ENCODE data around the gene NBEAL2. TPM values are rescaled to one million over a fixed set of nuclear protein-coding genes. Genes with fewer than 3 reads are reported as not detected.

NBEAL2 gene
- total and polyA plus RNA-seq, 7 donors, result 5.4 to 13.0 (median 7.4) TPM

DNA sequence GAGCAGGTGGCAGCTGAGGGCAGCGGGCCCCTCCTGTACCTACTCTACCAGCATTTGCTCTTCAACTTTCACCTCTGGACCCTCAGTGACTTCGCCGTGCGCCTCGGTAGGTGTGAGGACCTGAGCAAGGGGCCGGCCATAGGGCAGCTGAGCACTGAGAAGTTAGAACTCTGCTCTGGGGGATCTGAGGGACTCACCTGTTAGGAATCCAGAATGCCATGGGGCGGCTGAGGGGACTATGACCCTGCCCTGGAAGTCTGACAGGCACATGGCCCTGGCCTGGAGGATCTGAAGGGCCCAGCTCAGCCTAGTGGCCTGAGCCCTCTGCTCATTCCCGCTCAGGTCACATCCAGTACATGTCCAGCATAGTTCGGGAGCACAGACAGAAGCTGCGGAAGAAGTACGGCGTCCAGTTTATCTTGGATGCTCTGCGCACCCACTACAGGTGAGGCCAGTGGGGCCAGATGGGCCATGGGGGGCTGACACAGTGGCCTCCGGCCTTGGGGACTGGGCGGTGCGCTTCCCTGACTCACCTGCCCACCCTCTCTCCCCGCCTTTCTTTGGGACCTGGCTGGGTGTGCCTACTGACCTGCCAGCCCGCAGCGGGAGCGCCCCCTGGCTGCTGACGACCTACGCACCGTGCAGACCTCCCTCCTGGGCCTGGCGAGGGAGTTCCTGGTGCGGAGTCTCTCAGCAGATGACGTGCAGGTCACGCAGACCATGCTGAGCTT, 18.8 kb downstream of the NBEAL2 start:
- intact Hi-C loops (cut with DNase I), result loop anchor here (2.0 to 10.0 kb wide), 4 partner anchors 73 to 293 kb away; partner anchors contain the start of gene TMIE (in 1 of the 2)
- H3K36me3 ChIP-seq (ENCODE audit: insufficient read depth in 1 of 2, low read depth in 1 of 2), result peaks cover 0 to 41% of the 10 kb centered on the region in 2 donors
- no peaks in the 10 kb centered on the region for H3K9me3 ChIP-seq
- TF ChIP-seq, protein P1, sequence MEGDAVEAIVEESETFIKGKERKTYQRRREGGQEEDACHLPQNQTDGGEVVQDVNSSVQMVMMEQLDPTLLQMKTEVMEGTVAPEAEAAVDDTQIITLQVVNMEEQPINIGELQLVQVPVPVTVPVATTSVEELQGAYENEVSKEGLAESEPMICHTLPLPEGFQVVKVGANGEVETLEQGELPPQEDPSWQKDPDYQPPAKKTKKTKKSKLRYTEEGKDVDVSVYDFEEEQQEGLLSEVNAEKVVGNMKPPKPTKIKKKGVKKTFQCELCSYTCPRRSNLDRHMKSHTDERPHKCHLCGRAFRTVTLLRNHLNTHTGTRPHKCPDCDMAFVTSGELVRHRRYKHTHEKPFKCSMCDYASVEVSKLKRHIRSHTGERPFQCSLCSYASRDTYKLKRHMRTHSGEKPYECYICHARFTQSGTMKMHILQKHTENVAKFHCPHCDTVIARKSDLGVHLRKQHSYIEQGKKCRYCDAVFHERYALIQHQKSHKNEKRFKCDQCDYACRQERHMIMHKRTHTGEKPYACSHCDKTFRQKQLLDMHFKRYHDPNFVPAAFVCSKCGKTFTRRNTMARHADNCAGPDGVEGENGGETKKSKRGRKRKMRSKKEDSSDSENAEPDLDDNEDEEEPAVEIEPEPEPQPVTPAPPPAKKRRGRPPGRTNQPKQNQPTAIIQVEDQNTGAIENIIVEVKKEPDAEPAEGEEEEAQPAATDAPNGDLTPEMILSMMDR (IDR thresholded peaks at IDR 0.05), result peak; percentile 78
- DNase-seq (peak; percentile 77 to 90), ATAC-seq (peak; percentile 83 to 95 (median 85))
- H3K27ac ChIP-seq, result no peak overlapping the region
- H3K4me3 ChIP-seq, result no peak overlapping the region
- no peaks in the 10 kb centered on the region for H3K4me1 ChIP-seq
- WGBS, 3 donors, result 63 to 75% (median 67%) methylated on average over 26 to 27 of the region's 27 CpGs
- no peaks in the 10 kb centered on the region for H3K27me3 ChIP-seq (ENCODE audit: insufficient read depth in 3 of 3, low read length in 2 of 3)

DNA sequence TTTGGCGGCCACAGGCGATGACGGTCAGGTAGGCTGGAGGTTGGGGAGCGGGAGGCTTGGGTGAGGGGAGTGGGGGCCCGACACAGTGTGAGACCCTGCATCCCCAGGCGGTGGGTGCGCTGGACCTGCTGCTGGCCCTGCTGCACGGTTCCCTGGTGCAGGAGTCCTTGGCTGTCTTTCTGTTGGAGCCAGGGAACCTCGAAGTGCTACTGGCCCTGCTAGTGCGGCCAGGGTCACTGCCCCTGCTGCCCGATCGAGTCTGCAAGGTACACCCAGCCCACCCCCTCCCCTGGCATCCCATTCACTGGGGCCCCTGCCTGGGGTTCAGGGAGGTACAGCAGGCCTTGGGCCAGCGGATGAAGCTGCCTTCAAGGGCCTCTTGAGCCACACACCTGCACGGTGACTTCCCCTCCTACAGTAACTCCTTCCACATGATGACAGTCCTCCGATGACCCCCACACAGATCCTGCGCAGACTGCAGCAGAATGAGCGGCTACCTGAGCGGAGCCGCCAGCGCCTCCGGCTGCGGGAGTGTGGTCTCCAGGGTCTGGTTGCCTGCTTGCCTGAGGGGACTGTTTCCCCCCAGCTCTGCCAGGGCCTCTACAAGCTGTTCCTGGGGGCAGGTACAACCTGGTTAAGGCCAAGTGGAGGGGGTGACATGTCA, 19.5 kb downstream of the NBEAL2 start:
- peak in 1 of 4 donors; percentile 10 for ATAC-seq
- H3K36me3 ChIP-seq (ENCODE audit: insufficient read depth in 1 of 2, low read depth in 1 of 2), result peaks cover 0 to 46% of the 10 kb centered on the region in 2 donors
- H3K27ac ChIP-seq, result no peak overlapping the region
- intact Hi-C loops (cut with DNase I), result loop anchor here (2.0 to 10.0 kb wide), 4 partner anchors 74 to 294 kb away; partner anchors contain the start of gene TMIE (in 1 of the 2)
- TF ChIP-seq, protein P1 (IDR thresholded peaks at IDR 0.05), result no peak
- H3K27me3 ChIP-seq (ENCODE audit: insufficient read depth in 3 of 3, low read length in 2 of 3), result no peaks in the 10 kb centered on the region
- H3K9me3 ChIP-seq, result no peaks in the 10 kb centered on the region
- H3K4me1 ChIP-seq, result no peaks in the 10 kb centered on the region
- no peak overlapping the region for H3K4me3 ChIP-seq
- peak; percentile 9 to 45 for DNase-seq
- 88 to 90% (median 88%) methylated on average over 18 to 22 of the region's 22 CpGs for WGBS, 3 donors

DNA sequence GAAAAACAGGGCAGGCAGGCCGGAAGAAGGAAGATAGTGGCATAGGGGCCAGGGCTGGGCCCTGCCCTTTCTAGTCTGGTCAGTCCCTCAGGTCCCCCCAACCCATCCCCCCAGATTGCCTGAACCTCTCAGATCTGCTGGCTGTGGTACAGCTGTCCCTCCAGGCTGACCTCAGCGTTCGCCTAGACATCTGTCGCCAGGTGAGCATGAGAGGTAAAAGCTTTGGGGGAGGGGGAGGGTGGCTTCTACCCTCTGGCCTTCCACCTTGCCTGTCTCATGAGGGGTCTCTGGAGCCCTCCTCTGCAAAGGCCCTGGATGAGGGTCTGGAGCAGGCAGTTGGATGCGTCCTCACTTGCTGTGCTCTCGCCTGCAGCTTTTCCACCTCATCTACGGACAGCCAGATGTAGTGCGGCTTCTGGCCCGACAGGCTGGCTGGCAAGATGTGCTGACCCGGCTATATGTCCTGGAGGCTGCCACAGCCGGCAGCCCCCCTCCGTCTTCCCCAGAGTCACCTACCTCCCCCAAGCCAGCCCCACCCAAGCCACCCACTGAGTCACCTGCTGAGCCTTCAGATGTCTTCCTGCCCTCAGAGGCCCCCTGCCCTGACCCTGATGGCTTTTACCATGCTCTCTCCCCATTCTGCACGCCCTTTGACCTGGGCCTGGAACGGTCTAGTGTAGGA, 20.2 kb downstream of the NBEAL2 start:
- TF ChIP-seq, protein P1 (IDR thresholded peaks at IDR 0.05), result no peak
- Histone ChIP-seq H3K36me3 (ENCODE audit: insufficient read depth in 1 of 2, low read depth in 1 of 2) (peaks cover 0 to 51% of the 10 kb centered on the region in 2 donors), H3K27ac (no peak overlapping the region), H3K27me3 (ENCODE audit: insufficient read depth in 3 of 3, low read length in 2 of 3) (no peaks in the 10 kb centered on the region), H3K9me3 (no peaks in the 10 kb centered on the region), H3K4me3 (no peak overlapping the region), H3K4me1 (no peaks in the 10 kb centered on the region)
- ATAC-seq (no peak), DNase-seq (no peak)
- WGBS, 3 donors, result 90 to 97% (median 92%) methylated on average over 14 of the region's 14 CpGs
- intact Hi-C loops (cut with DNase I), result loop anchor here (2.0 to 10.0 kb wide), 4 partner anchors 75 to 295 kb away; partner anchors contain the start of gene TMIE (in 1 of the 2)

GRCh38 chr3:47000198-47000815, 20.8 kb downstream of the NBEAL2 start:
- intact Hi-C loops (cut with DNase I), result no loop called here
- no peaks in the 10 kb centered on the region for H3K27me3 ChIP-seq (ENCODE audit: insufficient read depth in 3 of 3, low read length in 2 of 3)
- H3K4me3 ChIP-seq, result no peak overlapping the region
- H3K4me1 ChIP-seq, result no peaks in the 10 kb centered on the region
- H3K36me3 ChIP-seq (ENCODE audit: insufficient read depth in 1 of 2, low read depth in 1 of 2), result peaks cover 0 to 50% of the 10 kb centered on the region in 2 donors
- peak in 3 of 4 donors; percentile 3 to 39 (median 38) for ATAC-seq
- TF ChIP-seq, protein P1 (IDR thresholded peaks at IDR 0.05), result no peak
- no peak overlapping the region for H3K27ac ChIP-seq
- H3K9me3 ChIP-seq, result no peaks in the 10 kb centered on the region
- WGBS, 3 donors, result 96 to 97% (median 97%) methylated on average over 10 of the region's 10 CpGs
- peak; percentile 12 to 49 for DNase-seq

Data from psoas muscle (tissue), 8 donors.